GM21526 (cell line): ENCODE measurements around the gene ITGB8.

ENCODE experiments used
- ATAC-seq: cut with Tn5 transposase; IDR thresholded peaks from one replicate; pipeline ENCODE4 v1.9.1; 2021; ENCODE audit warnings: moderate library complexity; ENCODE audit not compliant: unreplicated experiment, low FRiP score

Gene ITGB8

DNA sequence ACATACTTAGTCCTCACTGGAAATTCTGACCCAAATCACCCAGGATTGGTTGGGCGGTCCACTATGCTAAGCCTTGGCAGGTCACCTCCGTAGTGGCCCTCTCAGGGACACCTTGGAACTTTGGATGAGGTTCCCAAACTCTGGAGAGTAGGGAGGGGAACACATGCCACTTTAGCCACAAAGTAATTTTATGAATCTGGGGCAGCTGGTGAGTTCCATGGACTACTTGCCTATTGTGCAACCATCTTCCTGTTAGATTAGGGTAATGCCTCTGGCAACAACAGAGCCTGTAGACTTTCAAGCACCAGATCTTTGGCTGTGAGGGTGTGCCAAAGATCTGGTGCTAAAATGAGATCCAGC, 77.7 kb downstream of the ITGB8 start:
- ATAC-seq = no peak

DNA sequence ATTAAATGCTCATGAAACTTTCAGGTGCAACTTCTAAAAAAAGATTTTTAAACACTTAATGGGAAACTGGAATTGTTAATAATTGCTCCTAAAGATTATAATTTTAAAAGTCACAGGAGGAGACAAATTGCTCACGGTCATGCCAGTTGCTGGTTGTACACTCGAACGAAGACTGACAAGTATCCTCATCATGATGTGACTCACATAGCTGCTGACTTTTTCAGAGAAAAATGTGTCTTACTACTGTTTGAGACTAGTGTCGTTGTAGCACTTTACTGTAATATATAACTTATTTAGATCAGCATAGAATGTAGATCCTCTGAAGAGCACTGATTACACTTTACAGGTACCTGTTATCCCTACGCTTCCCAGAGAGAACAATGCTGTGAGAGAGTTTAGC, 79.3 kb downstream of the ITGB8 start:
- no peak for ATAC-seq

DNA sequence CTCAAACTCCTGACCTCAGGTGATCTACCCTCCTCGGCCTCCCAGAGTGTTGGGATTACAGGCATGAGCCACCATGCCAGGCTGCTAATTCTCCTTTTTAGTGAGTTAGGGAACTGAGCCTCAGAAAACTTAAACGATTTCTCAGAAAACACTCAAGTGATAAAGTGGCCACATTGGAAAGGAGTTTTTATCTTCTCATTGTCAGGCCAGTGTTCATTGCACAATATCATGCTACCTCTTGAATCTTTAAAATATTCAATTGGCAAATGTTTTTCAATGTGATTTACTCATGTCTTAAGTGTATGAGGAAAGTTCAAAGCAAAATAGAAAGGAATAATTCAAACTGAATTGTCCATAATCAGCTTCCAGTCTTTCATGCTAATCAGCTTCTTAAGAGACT, 80.7 kb downstream of the ITGB8 start:
- no peak for ATAC-seq

DNA sequence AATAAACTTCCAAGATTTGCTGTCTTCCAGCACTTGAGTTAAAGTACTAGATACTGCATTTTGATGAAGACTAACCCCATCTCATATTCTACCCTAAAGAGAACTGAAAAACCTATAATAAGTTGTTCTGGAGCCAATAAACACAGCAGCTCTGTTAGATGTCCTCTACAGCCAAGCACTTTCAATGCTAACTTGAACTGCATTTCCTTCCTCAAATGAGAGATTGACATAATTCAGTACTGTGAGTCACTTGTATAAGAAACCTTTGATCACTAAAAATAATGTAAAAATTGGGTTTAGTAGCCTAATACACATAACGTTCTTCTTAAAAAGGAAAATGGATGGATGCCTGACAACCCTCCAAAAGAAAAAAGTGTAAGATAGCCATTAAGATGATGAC, 81.3 kb downstream of the ITGB8 start:
- no peak for ATAC-seq

DNA sequence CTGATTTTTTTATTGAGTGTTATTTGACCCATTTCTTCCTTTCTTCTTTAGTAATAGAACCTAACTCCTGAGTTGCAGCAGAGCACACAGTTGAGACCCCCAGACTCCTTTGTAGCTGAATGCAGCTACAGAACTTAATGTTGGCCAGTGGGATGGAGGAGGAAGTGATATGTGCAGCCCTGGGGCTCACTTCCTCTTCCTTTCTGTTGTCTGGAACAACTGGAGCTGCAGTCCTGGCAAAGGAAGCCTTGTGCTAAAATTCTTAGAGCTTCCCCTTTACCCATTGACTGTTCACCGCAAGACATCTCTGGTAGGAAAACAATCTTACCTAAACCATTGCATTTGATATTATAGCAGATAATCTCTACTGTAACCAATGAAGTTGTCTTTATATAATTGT, 86.6 kb downstream of the ITGB8 start:
- ATAC-seq = no peak

DNA sequence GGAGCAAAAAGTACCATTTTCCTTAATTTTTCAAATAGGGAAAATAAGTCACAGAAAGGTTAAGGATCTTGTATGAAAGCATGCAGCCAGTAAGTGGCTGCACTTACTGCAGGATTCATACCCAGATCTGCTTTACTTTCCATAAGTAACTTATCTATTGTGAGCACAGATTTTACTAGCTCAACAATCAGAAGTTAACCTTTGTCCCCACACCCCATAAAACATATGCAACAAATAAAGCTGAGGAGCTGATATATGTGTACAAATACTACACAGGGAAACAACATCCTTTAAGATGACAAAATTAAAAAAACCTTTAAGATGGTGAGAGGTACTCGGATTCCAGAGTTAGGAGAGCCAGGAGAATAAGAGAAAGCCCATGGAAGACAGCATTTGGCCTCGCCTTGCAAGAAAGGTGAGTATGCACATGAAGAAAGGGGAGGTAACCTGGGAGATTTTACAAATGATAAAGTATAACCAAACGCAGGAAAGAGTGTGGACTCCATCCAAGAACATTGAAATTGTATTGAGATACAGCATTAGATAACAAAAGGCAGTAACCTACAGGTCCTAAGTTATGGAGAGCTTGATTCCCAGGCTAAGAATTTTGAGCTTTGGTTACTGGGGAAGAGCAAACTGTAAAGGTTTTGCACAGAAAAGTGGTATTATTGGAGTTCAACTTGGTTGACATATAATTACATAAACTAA, 87.1 kb downstream of the ITGB8 start:
- ATAC-seq = no peak

DNA sequence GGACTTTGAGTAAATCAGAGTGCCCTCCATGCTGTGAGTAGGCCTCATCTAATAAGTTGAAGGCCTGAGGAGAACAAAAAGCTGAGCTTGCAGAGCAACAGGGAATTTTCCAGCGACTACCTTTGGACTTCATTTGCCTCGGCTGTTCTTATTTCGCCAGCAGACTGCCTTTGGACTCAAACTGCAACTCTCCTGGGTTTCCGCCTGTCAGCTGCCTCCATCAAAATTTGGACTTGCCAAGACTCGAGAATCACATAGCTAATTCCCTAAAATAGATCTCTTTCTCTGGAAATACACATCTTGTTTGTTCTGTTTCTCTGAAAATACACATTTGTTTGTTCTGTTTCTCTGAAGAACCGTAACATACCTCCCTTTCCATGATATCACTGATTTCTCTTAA, 93.8 kb downstream of the ITGB8 start:
- ATAC-seq = no peak

DNA sequence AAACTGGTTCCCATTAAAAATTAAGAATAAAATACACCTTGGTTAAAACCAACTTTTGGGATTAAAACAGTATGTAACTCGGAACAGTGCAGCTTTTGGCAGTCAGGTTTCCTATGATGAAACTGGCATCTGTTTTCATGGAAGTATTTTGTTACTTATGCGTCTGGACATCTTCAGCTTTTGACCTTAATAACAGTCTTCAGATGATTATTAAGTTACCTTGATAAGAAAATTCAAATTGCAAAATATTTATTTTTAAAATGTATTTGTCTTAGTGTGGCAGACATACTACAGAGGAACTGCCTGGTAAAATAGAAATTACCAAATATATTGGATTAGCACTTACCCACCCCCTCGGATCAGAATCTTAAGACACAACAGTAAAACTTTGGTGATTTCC, 100.0 kb downstream of the ITGB8 start:
- ATAC-seq = no peak

DNA sequence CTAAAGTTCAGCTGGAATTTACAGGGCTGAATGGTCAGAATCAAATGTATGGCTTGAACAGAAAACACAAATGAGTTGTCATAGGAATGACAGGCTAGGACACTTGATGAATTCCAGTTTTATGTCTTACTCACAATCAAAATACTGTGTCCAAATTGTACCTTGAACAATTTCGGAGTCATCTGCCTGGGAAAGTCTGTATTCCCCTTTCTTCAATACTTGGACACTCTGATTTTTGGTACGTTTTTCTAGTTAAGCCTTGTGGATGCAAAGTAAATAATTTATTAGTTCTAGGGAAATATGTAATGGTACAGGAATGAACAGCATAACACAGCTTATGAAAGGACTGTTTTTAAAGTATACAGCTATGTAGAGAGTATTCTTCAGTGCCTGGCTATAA, 100.4 kb downstream of the ITGB8 start:
- no peak for ATAC-seq

DNA sequence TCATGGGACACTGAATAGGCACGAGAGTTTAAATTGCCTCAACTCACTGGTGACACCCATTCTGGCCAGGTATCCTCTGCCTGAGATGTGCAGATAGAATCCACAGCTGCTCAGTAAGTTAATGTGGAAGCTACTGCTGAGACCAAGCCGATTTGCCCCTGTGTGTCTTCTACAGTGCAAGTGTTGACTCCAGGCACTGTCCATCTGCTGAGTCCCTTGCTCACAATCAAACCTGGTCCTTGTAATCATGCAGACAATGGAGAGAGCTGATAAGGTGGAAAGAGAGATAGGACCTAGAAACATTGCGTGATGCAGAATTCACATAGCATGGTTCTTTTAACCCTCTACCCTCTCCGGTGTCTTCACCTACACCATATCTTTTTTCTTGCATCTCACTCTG, 101.4 kb downstream of the ITGB8 start:
- ATAC-seq = no peak

DNA sequence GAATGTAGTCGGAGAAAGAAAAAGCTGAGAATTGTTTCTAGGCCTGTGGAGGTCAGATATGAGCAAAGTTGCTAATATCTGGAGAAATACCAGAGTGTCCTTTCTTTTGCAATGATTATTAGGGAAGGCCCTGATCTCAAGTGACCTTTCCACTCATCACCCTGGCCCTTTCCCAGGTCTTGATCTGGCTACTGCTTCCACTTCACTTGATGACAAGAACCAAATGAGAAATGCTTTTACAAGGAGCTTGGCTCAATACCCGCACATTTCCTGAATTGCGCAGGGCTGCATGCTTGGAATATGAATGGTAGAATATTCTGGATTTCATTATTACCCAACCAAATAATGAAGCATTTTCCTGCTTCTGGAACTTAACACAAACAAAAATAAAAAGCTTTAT, 104.6 kb downstream of the ITGB8 start:
- ATAC-seq = no peak

DNA sequence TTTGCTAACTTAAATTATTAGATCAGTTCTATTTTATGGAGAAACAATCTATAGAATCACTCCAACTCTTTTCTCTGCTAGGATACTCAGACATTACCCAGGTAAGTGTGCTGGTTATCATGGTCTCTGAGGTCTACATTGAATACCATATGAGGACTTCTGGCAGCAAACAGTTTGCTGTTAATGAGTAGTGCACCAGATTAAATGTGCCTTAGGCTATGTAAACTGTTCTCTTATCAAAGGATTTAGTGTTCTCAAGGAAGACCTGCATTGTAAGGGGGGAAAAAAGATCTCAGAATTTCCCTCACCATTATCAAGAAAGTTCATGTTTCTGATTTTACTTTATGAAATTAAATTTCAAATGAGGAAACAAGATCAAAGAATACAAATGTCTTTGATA, 107.5 kb downstream of the ITGB8 start:
- ATAC-seq = peak; percentile 7

DNA sequence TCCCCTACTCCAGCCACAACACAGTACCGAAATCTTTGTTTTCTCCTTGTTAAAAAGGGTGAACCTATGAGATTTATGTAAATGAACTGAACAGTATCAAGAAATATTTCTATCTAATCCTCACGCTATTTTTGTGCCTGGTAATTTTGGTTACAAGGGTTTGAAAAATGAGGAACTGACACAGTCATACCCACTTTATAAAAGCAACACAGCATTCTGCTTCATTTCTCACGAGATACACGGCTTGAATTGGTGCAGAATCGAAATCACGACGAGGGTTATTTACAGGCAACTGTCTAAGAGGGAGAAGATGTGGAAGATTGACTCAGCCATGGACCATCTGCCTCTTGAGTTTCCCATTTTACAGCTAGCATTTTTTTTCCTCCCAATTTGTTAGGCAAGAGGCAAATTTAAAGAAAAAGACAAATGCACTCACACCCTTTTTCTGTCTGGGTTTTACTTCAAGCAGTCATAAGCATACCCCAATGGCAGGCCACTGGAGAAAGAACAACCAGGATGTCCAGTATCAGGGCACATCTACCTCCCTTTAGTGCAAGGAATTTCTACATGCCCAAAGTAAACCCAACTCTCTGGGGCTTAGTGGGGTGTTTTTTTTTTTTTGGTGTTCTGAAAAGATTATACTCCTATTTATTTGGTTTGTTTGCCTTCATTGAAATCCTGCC, 108.1 kb downstream of the ITGB8 start:
- peak; percentile 88 for ATAC-seq

DNA sequence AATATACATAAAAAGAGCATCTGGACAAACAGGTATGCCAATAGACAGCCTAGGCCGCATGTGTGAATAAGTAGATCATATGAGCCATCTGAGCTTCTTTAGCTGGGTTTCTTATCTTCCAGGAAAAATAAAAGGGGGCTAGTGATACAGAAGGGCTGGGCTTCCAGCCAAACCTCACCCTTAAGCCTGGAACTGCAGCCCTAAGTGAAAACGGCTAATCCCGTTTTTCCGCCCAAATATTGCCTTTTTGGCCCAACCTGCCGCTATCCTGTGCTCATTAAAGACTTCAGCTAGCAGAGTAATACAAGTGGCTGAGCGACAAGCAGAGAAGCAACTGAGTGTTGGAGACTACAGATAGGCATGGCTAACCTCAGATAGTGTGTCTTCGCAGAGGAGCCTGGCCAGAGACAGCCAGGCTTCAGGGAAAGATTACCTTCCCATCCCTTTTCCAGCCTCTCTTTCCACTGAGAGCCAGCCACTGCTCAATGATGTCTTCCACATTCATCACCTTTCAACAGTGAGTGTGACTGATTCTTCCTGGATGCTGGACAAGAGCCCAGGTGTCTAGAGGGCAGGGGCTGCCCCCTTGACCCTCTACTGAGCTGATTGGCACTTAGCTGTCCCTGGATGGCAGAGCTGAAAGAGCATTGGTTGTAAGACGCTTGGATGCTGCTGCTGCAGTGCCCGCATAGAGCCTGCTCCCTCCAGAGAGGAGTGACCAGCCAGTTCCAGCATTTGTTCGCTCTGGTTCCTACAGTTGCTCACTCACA, 108.9 kb downstream of the ITGB8 start:
- ATAC-seq = no peak

DNA sequence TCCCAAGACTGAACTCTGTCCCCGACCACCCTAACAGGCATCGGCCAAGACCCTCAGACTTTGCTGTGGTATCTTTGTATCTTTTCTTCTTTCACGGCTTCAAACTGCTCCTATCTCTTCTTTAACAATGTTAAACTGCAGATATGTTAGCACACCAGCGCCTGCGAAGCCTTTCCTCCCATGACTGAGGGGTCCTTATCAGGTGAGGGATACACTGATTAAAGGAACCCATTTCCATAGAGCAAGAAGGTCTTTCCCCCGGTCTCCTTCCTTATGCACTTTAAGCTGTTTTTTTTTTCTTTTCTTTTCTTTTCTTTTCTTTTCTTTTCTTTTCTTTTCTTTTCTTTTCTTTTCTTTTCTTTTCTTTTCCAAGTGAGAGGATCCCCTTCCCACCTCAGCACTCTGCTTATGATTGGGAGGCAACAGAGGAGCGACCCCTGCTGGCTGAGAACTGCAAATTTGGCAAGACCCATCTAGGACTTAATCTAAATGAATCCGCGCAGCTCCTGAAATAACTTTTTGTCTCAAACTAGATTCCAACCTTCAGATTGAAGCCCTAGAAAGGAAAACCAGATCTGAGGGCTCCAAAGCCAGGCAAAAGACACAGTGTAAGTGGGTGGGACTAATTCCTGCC, 109.9 kb downstream of the ITGB8 start:
- no peak for ATAC-seq

DNA sequence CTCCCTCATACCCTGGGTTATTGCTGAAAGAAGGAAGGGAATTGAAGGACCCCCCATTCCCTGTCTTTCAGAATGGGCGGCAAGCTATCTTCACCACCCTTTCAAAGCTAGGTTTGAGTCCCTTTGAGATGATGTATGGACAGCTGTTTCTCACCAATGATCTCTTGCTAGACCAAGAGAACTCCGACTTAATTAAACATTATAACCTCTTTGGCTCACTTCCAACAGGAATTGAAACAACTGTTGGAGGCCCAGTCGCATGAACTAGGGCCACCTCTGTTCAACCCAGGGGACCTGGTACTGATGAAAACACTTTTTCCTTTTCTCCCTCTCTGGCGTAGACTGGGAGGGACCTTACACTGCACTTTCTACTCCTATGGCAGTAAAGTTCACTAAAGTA, 110.6 kb downstream of the ITGB8 start:
- no peak for ATAC-seq

DNA sequence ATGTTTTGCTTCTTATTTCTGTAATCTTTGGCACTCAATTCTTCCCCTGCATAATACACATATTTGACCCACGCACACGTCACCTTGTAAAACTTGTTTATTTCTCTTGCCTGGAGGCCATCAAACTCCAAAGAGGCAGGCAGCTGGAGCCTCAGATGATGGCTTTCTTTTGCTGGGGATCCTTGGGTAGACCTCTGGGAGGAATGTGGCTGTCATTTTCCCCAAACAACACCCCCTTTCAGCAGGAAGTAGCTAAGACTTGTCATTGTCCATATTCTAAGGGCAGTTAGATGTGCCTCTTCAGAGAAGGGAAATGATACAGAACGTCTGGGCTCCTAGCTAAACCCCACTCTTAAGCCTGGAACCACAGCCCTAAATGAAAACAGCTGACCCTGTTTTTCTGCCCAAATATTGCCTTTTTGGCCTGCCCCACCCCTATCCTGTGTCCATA, 111.3 kb downstream of the ITGB8 start:
- ATAC-seq = no peak

DNA sequence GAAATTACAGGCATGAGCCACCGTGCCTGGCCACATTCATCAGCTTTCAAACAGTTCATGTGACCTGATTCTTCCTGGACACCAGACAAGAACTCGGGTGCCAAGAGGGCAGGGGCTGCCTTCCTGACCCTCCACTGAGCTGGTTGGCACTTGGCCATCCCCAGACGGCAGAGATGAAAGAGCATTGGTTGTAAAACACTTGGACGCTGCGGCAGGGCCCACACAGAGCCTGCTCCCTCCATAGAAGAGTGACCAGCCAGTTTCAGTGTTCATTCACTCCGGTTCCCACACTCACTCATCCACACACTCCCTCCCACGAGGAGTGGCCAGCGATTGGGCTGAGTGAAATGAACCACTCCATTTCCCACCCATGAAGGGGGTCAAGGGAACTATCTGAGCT, 112.3 kb downstream of the ITGB8 start:
- no peak for ATAC-seq

DNA sequence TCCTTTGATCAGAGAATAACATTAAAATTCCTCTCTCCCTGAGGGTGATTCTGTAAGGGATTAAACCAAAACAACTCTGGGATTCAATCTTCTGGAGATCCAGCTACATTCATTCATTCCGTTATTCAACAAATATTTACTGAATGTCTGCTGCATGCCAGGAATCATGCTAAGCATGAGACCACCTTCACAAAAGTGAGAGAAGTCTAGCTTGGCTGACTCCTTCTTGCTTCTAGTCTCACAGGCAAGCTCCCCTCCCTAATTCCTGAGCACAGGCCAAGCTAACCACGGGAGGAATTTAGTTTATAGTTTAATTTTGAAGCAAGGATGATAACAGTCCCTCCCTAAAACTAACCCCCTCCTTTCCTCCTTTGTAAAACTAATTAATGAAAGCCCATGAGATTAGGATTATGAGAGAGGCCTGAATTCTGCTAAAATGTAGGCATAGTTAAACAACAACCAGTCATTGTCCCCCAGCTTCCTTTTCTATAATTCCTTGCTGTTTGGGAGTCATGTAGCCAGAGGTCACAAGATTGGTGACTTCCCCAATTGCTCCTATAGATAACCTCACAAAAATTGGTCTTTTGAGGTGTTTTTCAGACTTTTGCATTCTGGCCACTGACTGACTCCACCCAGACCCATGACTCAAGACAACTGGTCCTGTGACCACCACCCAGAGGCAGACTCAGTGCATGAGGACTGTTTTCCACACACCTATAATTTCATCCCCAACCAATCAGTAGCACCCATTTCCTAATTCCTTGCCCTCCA, 113.5 kb downstream of the ITGB8 start:
- no peak for ATAC-seq

DNA sequence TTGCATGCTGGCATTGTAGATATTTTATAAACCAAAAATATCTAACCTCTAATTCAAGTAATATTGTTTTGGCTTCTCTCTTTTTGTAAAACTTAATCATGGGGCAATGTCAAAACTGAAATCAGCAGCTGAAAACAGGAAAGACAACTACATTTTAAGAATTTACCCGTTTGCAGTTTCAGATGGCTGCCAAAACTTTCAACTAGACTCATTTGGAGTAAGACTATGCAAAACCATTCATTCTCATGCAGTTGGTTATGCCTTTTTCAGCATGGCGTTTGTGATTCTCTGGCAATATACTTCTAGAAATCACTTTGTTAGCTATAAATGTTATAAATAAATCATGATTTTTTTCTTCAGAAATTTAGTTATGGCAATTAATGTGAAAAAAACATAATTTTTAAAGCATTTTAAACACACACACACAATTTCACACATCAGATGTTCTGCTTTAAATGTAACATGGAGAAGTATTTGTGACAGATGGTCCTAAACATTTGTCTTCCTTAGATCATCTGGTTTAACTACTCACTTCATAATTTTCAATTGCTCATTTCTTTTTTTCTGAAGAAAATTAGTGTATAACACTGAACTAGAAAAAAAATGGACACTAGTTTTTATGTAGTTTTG, 116.4 kb downstream of the ITGB8 start:
- ATAC-seq = peak; percentile 94
